LNCaP clone FGC (cell line): ENCODE results near the gene LRRK1.

Experiments used
- DNase-seq: peaks from one replicate; pipeline ENCODE4 v3.0.0-alpha.2; 2011; ENCODE audit warnings: low read depth
- H3K4me3 ChIP-seq: 2 replicates; pipeline ENCODE4 v1.5.1; 2011; ENCODE audit warnings: mild to moderate bottlenecking, low read depth, low read length, control low read depth
- TF ChIP-seq, protein P1 (sequence below): IDR thresholded peaks from 2 replicates; pipeline ENCODE4 v1.5.1; 2012; ENCODE audit warnings: mild to moderate bottlenecking; ENCODE audit not compliant: control insufficient read depth, insufficient read depth; ENCODE audit errors: extremely low read depth

Gene LRRK1, protein sequence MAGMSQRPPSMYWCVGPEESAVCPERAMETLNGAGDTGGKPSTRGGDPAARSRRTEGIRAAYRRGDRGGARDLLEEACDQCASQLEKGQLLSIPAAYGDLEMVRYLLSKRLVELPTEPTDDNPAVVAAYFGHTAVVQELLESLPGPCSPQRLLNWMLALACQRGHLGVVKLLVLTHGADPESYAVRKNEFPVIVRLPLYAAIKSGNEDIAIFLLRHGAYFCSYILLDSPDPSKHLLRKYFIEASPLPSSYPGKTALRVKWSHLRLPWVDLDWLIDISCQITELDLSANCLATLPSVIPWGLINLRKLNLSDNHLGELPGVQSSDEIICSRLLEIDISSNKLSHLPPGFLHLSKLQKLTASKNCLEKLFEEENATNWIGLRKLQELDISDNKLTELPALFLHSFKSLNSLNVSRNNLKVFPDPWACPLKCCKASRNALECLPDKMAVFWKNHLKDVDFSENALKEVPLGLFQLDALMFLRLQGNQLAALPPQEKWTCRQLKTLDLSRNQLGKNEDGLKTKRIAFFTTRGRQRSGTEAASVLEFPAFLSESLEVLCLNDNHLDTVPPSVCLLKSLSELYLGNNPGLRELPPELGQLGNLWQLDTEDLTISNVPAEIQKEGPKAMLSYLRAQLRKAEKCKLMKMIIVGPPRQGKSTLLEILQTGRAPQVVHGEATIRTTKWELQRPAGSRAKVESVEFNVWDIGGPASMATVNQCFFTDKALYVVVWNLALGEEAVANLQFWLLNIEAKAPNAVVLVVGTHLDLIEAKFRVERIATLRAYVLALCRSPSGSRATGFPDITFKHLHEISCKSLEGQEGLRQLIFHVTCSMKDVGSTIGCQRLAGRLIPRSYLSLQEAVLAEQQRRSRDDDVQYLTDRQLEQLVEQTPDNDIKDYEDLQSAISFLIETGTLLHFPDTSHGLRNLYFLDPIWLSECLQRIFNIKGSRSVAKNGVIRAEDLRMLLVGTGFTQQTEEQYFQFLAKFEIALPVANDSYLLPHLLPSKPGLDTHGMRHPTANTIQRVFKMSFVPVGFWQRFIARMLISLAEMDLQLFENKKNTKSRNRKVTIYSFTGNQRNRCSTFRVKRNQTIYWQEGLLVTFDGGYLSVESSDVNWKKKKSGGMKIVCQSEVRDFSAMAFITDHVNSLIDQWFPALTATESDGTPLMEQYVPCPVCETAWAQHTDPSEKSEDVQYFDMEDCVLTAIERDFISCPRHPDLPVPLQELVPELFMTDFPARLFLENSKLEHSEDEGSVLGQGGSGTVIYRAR (N-terminal part only)

DNA sequence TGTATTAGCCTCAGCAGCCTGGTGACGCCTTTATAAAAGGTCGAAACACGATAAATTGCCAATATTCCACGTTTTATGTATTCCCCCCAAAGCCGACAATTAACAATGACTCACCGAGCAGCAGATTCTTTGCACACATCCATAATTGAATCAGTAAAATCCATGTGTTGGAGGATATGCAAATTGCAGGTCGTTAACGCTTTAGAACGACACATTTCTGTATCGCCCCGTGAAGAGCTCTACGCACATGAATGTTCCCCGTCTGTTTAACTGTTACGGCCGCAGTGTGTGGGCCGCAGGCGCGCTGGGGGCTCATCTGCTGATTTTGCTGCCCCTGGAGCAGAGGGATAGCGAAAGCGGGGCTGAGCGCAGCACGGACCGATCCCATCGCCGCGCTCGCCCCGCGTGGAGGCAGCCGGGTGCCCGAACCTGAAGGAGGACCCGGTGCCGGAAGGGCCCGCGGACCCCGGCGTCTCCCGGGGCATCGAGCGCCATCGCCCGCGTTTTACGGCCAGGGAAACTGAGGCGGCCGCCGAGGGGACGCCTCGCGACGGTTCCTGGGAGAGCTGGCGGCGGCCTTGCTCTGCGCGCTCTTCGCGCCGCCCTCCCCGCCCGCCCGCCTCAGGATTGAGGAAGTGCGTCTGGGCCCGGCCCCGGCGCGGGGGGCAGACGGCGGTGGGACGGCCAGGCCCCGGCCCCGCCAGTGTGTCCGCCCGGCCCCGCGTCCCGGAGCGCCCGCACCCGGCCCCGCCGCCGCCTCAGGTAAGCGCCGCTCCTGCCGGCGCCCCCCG is at the start of gene LRRK1:
Gene LRRK1, plus strand, starts transcription at position 668 of the 791 bp plus-strand sequence. CDS start 5,276 bp downstream, outside the sequence.
- TF ChIP-seq, protein P1, sequence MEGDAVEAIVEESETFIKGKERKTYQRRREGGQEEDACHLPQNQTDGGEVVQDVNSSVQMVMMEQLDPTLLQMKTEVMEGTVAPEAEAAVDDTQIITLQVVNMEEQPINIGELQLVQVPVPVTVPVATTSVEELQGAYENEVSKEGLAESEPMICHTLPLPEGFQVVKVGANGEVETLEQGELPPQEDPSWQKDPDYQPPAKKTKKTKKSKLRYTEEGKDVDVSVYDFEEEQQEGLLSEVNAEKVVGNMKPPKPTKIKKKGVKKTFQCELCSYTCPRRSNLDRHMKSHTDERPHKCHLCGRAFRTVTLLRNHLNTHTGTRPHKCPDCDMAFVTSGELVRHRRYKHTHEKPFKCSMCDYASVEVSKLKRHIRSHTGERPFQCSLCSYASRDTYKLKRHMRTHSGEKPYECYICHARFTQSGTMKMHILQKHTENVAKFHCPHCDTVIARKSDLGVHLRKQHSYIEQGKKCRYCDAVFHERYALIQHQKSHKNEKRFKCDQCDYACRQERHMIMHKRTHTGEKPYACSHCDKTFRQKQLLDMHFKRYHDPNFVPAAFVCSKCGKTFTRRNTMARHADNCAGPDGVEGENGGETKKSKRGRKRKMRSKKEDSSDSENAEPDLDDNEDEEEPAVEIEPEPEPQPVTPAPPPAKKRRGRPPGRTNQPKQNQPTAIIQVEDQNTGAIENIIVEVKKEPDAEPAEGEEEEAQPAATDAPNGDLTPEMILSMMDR: no peak
- H3K4me3 ChIP-seq: no peak within 1 kb of the TSS
- no peak for DNase-seq

DNA sequence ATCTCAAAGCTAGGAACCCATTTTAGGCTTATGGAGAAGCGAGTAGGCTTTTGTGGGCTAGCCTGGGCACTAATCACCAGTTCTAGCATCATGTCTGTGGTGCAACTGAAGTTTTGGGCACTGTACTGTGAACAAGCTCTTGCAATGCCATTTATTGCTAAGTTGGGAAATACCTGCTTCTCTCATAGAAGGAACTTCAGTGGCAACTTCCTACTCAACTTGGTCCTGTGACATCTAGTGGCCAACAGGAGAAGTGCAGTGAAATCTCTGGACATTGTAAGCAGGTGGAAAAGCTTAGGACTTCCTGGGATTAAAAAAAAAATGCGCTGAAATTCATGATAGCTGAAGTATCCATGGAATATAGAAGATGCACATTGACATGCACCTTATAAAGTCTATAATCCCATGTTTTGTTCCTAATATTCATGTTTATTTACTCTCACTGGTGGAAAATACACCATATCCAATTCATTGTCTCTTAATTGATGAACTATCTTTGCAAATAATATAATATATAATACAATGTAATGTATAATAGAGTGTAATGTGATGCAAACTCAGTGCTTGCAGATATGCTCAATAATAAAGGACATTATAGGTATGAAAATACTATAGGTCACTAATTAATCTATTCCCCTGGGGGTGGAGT is 46.0 kb upstream of the LRRK1 start:
- TF ChIP-seq, protein P1: peak; percentile 91
- peak; percentile 81 for DNase-seq
- no peak overlapping the region for H3K4me3 ChIP-seq

DNA sequence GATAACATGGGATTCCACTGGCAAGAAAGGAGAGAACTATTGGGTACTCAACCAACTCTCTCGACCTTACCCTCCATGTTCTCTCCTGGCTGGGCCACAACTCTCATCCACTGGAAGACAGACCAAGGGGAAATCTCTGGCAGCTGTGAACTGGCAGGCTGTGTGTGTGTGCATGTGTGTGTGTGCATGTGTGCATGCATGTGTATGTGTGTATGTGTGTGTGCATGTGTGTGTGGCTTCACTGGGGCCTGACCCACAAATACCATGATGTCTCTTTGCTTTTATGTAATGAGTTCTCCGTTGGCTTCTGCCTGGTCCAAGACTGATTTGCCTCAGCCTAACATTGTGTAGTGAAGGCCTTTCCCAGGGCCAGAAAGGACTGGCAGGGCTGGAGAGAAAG is 43.7 kb upstream of the LRRK1 start:
- no peak overlapping the region for H3K4me3 ChIP-seq
- no peak for DNase-seq
- TF ChIP-seq, protein P1: no peak

DNA sequence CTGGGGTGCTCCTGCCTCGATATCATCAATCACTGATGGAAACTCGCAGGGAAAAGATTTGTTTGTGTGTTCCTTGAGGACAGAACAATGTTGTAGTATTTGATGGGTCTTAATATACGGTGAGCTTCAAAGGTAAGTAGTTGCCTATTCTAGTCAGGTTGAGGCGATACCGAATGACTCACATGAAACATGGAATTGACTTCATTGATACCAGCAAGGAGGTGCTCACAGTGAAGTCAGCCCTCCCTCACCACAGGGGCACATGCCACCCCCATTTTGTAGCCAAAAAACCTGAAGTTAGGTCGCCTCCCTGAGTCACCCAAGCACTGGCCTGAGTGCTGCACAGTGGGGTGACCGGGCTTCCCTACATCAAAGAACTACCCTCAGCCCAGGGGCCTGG is 43.2 kb upstream of the LRRK1 start:
- H3K4me3 ChIP-seq: no peak overlapping the region
- no peak for DNase-seq
- TF ChIP-seq, protein P1: no peak

DNA sequence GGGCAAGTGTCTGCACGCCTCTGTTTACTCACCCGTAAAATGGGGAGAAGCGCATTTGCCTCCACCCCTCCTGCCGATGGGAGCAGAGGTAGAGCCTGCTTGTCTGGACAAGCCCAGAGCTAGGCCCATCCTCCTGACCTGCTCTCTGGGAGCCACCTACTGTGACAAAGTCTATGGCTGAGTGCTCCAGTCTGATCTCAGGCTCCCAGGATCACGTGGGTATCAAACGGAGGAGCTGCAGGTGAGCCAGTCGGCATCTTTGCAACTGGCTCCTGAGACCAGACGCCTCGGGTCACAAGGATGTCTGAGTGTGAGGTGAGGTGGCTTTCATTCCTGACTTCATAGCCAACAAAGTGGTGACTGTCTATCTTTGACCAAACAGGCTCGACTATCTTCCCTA is 41.6 kb upstream of the LRRK1 start:
- DNase-seq: no peak
- H3K4me3 ChIP-seq: no peak overlapping the region
- TF ChIP-seq, protein P1: no peak
